ENCODE measurements around the gene PCDHGC4.

Gene PCDHGC4

GRCh38 chr5:141507387-141508091, 22.7 kb downstream of the PCDHGC4 start:
- TF ChIP-seq SIN3A (IDR thresholded peaks at IDR 0.05; ENCODE audit: borderline replicate concordance, insufficient read depth, low read length) (peak; percentile 36; the same call in 1 of the 2 replicates), POLR2AphosphoS5 (IDR thresholded peaks at IDR 0.05; ENCODE audit: low read depth, low read length) (no peak), REST (IDR thresholded peaks at IDR 0.05; ENCODE audit: insufficient read depth in 1 of 2, low read depth in 2 of 2, low read length in 2 of 2) (0 out of 4 replicates have a peak, but pooled peaks of 1 of the 2 experiments have one; percentile 22)

GRCh38 chr5:141508440-141508797, 23.6 kb downstream of the PCDHGC4 start:
- TF ChIP-seq FOXP2 (optimal IDR thresholded peaks at IDR 0.05; ENCODE audit: borderline replicate concordance, extremely low read depth, extremely low read length, insufficient read depth) (no peak), TAF1 (IDR thresholded peaks at IDR 0.05; ENCODE audit: borderline replicate concordance, insufficient read depth, low read length) (no peak), REST (IDR thresholded peaks at IDR 0.05; ENCODE audit: insufficient read depth in 1 of 2, low read depth in 2 of 2, low read length in 2 of 2) (no peak), POLR2AphosphoS5 (IDR thresholded peaks at IDR 0.05; ENCODE audit: low read depth, low read length) (no peak), SIN3A (IDR thresholded peaks at IDR 0.05; ENCODE audit: borderline replicate concordance, insufficient read depth, low read length) (no peak)

- TF ChIP-seq TAF1 (IDR thresholded peaks at IDR 0.05; ENCODE audit: borderline replicate concordance, insufficient read depth, low read length), result no peak
- TF ChIP-seq REST (IDR thresholded peaks at IDR 0.05; ENCODE audit: insufficient read depth in 1 of 2, low read depth in 2 of 2, low read length in 2 of 2), result peak in 1 of 2 experiments; percentile 27; a peak in 1 of 4 replicates
- peak; percentile 24; the same call in 1 of the 2 replicates for TF ChIP-seq POLR2AphosphoS5 (IDR thresholded peaks at IDR 0.05; ENCODE audit: low read depth, low read length)
- no peak for TF ChIP-seq SIN3A (IDR thresholded peaks at IDR 0.05; ENCODE audit: borderline replicate concordance, insufficient read depth, low read length)
- no peak for TF ChIP-seq FOXP2 (optimal IDR thresholded peaks at IDR 0.05; ENCODE audit: borderline replicate concordance, extremely low read depth, extremely low read length, insufficient read depth)
Observed at GRCh38 chr5:141508798-141509611, 24.2 kb downstream of the PCDHGC4 start.

- no peak for TF ChIP-seq POLR2AphosphoS5 (IDR thresholded peaks at IDR 0.05; ENCODE audit: low read depth, low read length)
- TF ChIP-seq SIN3A (IDR thresholded peaks at IDR 0.05; ENCODE audit: borderline replicate concordance, insufficient read depth, low read length), result no peak
- TF ChIP-seq FOXP2 (optimal IDR thresholded peaks at IDR 0.05; ENCODE audit: borderline replicate concordance, extremely low read depth, extremely low read length, insufficient read depth), result no peak
- TF ChIP-seq REST (IDR thresholded peaks at IDR 0.05; ENCODE audit: insufficient read depth in 1 of 2, low read depth in 2 of 2, low read length in 2 of 2), result no peak
- no peak for TF ChIP-seq TAF1 (IDR thresholded peaks at IDR 0.05; ENCODE audit: borderline replicate concordance, insufficient read depth, low read length)
Observed at GRCh38 chr5:141510160-141510559, 25.3 kb downstream of the PCDHGC4 start.

Data from PFSK-1 (cell line).